Glutamatergic neuron (in vitro differentiated cells): ENCODE measurements around the gene GRIPAP1. TPM values are rescaled to one million over a fixed set of nuclear protein-coding genes. Genes with fewer than 3 reads are reported as not detected.

Experiments used
- DNase-seq: peaks from one replicate; pipeline ENCODE4 v3.0.0; 2022
- H3K27ac Mint-ChIP-seq: one replicate; pipeline ENCODE4 v1.8.0; 2020; ENCODE audit warnings: mild to moderate bottlenecking, mixed read lengths, inconsistent platforms; ENCODE audit not compliant: unreplicated experiment
- H3K27me3 Mint-ChIP-seq: one replicate; pipeline ENCODE4 v1.8.0; 2020; ENCODE audit warnings: mild to moderate bottlenecking, moderate library complexity, mixed read lengths, inconsistent platforms; ENCODE audit not compliant: unreplicated experiment
- H3K36me3 Mint-ChIP-seq: one replicate; pipeline ENCODE4 v1.8.0; 2020; ENCODE audit warnings: mild to moderate bottlenecking, mixed read lengths, inconsistent platforms; ENCODE audit not compliant: unreplicated experiment
- H3K4me1 Mint-ChIP-seq: one replicate; pipeline ENCODE4 v1.8.0; 2020; ENCODE audit warnings: mild to moderate bottlenecking, low read depth, mixed read lengths, inconsistent platforms; ENCODE audit not compliant: unreplicated experiment
- H3K4me3 Mint-ChIP-seq: one replicate; pipeline ENCODE4 v1.8.0; 2020; ENCODE audit warnings: mild to moderate bottlenecking, mixed read lengths, inconsistent platforms; ENCODE audit not compliant: unreplicated experiment
- H3K9me3 Mint-ChIP-seq: one replicate; pipeline ENCODE4 v1.8.0; 2020; ENCODE audit warnings: mild to moderate bottlenecking, moderate library complexity, mixed read lengths, inconsistent platforms; ENCODE audit not compliant: unreplicated experiment
- total RNA-seq: library from RNA; stranded (reverse); fragmentation: NEBNext Ultra II Directional; extraction: Animal tissue kit (Norgen Biotek cat#: 25700); gene quantifications from one replicate; pipeline ENCODE4 v1.2.1, GENCODE V29; 2021; ENCODE audit not compliant: unreplicated experiment
- TF ChIP-seq, protein P1 (sequence below): fragments of 200-600 bp; sonication (generic); IDR thresholded peaks from one replicate; pipeline ENCODE4 v1.5.0; 2021; ENCODE audit not compliant: partially characterized antibody, unreplicated experiment

Gene GRIPAP1
- total RNA-seq, 1 donor from 2014 or later: 129 TPM

- DNase-seq: peak; percentile 74
- Mint-ChIP-seq H3K27ac (peak within 1 kb of the TSS; percentile 100), H3K4me1 (peaks cover 7% of the 10 kb centered on the region), H3K9me3 (peaks cover 6% of the 10 kb centered on the region), H3K4me3 (peak within 1 kb of the TSS; percentile 100), H3K27me3 (peaks cover 8% of the 10 kb centered on the region), H3K36me3 (no peaks in the 10 kb centered on the region)
- TF ChIP-seq, protein P1, sequence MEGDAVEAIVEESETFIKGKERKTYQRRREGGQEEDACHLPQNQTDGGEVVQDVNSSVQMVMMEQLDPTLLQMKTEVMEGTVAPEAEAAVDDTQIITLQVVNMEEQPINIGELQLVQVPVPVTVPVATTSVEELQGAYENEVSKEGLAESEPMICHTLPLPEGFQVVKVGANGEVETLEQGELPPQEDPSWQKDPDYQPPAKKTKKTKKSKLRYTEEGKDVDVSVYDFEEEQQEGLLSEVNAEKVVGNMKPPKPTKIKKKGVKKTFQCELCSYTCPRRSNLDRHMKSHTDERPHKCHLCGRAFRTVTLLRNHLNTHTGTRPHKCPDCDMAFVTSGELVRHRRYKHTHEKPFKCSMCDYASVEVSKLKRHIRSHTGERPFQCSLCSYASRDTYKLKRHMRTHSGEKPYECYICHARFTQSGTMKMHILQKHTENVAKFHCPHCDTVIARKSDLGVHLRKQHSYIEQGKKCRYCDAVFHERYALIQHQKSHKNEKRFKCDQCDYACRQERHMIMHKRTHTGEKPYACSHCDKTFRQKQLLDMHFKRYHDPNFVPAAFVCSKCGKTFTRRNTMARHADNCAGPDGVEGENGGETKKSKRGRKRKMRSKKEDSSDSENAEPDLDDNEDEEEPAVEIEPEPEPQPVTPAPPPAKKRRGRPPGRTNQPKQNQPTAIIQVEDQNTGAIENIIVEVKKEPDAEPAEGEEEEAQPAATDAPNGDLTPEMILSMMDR: no peak
These were observed 44.6 kb downstream of the GRIPAP1 start, which contains the start of gene OTUD5 for GRCh38 chrX:48957477-48957826. Gene OTUD5, minus strand, starts transcription at chrX:48957607. Its CDS starts 37 bp downstream, at chrX:48957570.

- Mint-ChIP-seq H3K27me3 (peaks cover 8% of the 10 kb centered on the region), H3K9me3 (peaks cover 6% of the 10 kb centered on the region), H3K36me3 (no peaks in the 10 kb centered on the region), H3K4me1 (peaks cover 7% of the 10 kb centered on the region), H3K4me3 (peak overlapping the region; percentile 86), H3K27ac (peak overlapping the region; percentile 75)
- peak; percentile 20 for DNase-seq
- TF ChIP-seq, protein P1: no peak
These were observed 45.2 kb downstream of the GRIPAP1 start for GRCh38 chrX:48956728-48957414.

DNA sequence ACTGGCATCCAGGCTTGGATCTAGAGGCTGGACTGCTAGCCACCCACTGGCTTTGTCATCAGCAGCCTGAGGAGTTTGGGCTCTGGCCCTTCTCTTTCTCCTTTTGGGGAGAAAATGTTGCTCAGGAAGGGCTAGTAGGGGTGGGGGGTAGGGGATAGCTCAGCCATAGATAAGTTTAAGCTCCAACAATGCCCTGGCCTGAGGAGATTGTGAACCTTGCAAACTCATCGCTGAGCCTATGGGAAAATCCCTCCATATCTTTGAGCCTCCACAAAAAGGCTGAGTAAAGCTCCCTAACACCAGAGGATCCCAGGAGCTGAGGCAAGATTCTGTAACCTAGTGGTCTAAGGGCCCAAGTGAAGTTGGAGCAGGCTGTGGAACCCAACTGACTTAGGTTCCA is 53.5 kb downstream of the GRIPAP1 start:
- Mint-ChIP-seq H3K36me3 (no peaks in the 10 kb centered on the region), H3K9me3 (no peaks in the 10 kb centered on the region), H3K27ac (no peak overlapping the region), H3K27me3 (no peaks in the 10 kb centered on the region), H3K4me1 (no peaks in the 10 kb centered on the region), H3K4me3 (no peak overlapping the region)
- TF ChIP-seq, protein P1: no peak
- DNase-seq: no peak

- peak; percentile 57 for DNase-seq
- Mint-ChIP-seq H3K4me1 (peaks cover 8% of the 10 kb centered on the region), H3K9me3 (no peaks in the 10 kb centered on the region), H3K27ac (no peak overlapping the region), H3K4me3 (peak overlapping the region; percentile 63), H3K36me3 (no peaks in the 10 kb centered on the region), H3K27me3 (no peaks in the 10 kb centered on the region)
- TF ChIP-seq, protein P1: peak; percentile 57
These were observed 56.3 kb downstream of the GRIPAP1 start for GRCh38 chrX:48945517-48946348.

DNA sequence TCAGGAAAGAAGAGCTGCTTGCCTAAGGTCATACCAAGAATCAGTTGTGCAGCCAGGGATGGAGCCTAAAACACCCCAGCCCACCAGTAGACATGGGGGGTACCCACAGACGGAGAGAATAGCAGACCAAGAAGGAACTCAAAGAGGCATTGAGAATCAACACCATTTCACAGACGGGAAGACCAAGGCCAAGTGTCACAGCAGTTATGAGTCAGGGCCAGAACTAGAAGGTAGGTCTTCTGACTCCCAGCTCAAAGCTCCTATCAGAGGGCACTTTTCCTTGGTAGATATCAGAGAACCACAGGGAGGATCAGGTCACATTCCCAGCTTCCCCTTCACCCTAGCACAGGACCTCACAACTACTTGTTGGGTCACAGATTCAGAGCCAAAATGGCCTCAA is 59.2 kb downstream of the GRIPAP1 start:
- no peaks in the 10 kb centered on the region for H3K9me3 Mint-ChIP-seq

More for the DNA sequence above, 59.2 kb downstream of the GRIPAP1 start:
- Mint-ChIP-seq H3K4me1 (peaks cover 9% of the 10 kb centered on the region), H3K4me3 (no peak overlapping the region), H3K27me3 (no peaks in the 10 kb centered on the region), H3K27ac (peak overlapping the region; percentile 43), H3K36me3 (no peaks in the 10 kb centered on the region)
- DNase-seq: no peak
- TF ChIP-seq, protein P1: no peak
